ENCODE results near the gene TRIM68.

TRIM68 gene

DNA sequence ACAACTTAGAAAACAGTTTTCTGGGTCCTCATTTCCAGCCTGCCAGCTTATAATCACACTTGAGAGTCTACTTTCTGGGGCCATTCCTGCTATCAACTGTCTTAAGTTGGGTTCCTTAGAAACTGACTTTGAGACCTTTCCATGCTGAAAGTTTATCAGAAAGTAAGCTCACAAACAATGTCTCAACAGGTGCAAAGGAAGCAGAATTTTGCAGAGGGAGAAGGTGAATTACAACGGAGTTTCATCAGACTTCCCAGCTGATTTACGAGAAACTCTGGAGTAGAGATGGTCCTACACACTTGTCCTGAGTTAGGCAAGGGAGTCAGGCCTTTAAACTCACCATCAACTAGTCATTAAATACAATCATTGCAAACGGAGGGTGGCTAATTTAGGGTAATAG, 31.2 kb downstream of the TRIM68 start:
- no peak overlapping the region for H3K4me3 ChIP-seq (ENCODE audit: low read depth, low read length)
- TF ChIP-seq, protein P1, sequence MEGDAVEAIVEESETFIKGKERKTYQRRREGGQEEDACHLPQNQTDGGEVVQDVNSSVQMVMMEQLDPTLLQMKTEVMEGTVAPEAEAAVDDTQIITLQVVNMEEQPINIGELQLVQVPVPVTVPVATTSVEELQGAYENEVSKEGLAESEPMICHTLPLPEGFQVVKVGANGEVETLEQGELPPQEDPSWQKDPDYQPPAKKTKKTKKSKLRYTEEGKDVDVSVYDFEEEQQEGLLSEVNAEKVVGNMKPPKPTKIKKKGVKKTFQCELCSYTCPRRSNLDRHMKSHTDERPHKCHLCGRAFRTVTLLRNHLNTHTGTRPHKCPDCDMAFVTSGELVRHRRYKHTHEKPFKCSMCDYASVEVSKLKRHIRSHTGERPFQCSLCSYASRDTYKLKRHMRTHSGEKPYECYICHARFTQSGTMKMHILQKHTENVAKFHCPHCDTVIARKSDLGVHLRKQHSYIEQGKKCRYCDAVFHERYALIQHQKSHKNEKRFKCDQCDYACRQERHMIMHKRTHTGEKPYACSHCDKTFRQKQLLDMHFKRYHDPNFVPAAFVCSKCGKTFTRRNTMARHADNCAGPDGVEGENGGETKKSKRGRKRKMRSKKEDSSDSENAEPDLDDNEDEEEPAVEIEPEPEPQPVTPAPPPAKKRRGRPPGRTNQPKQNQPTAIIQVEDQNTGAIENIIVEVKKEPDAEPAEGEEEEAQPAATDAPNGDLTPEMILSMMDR (IDR thresholded peaks at IDR 0.05; ENCODE audit: low read depth, low read length), result no peak
- no peak overlapping the region for H3K27ac ChIP-seq
- H3K9me3 ChIP-seq (ENCODE audit: severe bottlenecking), result peaks cover 3% of the 10 kb centered on the region
- DNase-seq, result no peak
- H3K27me3 ChIP-seq (ENCODE audit: insufficient read depth, low read depth, severe bottlenecking), result peaks cover 83% of the 10 kb centered on the region
- no peaks in the 10 kb centered on the region for H3K36me3 ChIP-seq

DNA sequence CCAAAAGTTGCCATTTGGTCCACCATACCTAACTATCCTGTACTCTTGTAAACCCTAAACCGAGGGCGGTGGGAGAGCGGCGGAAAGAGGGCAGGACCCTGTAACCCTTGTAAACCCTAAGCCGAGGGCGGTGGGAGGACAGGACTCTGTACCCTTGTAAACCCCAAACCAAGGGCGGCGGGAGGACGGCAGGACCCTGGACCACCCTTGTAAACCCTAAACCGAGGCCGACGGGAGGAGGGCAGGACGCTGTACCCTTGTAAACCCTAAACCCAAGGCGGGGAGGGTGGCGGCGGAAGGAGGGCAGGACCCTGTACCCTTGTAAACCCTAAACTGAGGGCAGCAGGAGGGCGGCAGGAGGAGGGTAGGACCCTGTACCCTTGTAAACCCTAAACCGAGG, 39.0 kb downstream of the TRIM68 start:
- DNase-seq, result no peak
- H3K36me3 ChIP-seq, result no peaks in the 10 kb centered on the region
- no peak overlapping the region for H3K4me3 ChIP-seq (ENCODE audit: low read depth, low read length)
- peaks cover 53% of the 10 kb centered on the region for H3K27me3 ChIP-seq (ENCODE audit: insufficient read depth, low read depth, severe bottlenecking)
- TF ChIP-seq, protein P1 (IDR thresholded peaks at IDR 0.05; ENCODE audit: low read depth, low read length), result no peak
- H3K27ac ChIP-seq, result no peak overlapping the region
- H3K9me3 ChIP-seq (ENCODE audit: severe bottlenecking), result no peaks in the 10 kb centered on the region

DNA sequence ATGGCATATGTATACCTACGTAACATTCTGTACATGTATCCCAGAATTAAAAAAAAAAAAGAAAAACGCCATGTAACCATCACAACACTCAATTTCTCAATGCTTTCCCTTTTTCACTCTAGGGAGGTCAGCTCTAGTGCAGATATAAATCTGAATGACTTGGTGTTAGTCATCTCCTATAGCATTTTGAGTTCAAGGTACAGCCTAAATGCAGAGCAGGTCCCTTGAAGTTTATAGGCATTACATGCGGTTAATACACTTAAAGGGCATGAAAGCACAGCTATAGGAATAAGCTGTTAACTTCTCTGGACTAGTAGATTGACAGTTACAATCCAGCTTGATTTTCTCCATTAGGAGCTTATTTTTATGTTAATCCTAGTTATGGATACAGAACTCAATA, 42.7 kb downstream of the TRIM68 start:
- TF ChIP-seq, protein P1 (IDR thresholded peaks at IDR 0.05; ENCODE audit: low read depth, low read length), result no peak
- H3K27ac ChIP-seq, result no peak overlapping the region
- no peaks in the 10 kb centered on the region for H3K36me3 ChIP-seq
- H3K9me3 ChIP-seq (ENCODE audit: severe bottlenecking), result no peaks in the 10 kb centered on the region
- no peak for DNase-seq
- H3K4me3 ChIP-seq (ENCODE audit: low read depth, low read length), result no peak overlapping the region
- H3K27me3 ChIP-seq (ENCODE audit: insufficient read depth, low read depth, severe bottlenecking), result peaks cover 52% of the 10 kb centered on the region

DNA sequence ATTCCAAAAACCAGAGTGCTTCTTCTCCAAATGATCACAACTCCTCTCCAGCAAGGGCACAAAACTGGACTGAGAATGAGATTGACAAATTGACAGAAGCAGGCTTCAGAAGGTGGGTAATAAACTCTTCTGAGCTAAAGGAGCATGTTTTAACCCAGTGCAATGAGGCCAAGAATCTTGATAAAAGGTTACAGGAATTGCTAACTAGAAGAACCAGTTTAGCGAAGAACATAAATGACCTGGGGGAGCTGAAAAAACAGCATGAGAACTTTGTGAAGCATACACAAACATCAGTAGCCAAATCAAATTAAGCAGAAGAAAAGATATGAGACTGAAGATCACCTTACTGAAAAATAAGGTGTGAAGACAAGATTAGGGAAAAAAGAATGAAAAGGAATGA, 47.6 kb downstream of the TRIM68 start:
- peaks cover 61% of the 10 kb centered on the region for H3K27me3 ChIP-seq (ENCODE audit: insufficient read depth, low read depth, severe bottlenecking)
- no peaks in the 10 kb centered on the region for H3K9me3 ChIP-seq (ENCODE audit: severe bottlenecking)
- H3K27ac ChIP-seq, result no peak overlapping the region
- H3K36me3 ChIP-seq, result no peaks in the 10 kb centered on the region
- no peak for DNase-seq
- TF ChIP-seq, protein P1 (IDR thresholded peaks at IDR 0.05; ENCODE audit: low read depth, low read length), result no peak
- no peak overlapping the region for H3K4me3 ChIP-seq (ENCODE audit: low read depth, low read length)

DNA sequence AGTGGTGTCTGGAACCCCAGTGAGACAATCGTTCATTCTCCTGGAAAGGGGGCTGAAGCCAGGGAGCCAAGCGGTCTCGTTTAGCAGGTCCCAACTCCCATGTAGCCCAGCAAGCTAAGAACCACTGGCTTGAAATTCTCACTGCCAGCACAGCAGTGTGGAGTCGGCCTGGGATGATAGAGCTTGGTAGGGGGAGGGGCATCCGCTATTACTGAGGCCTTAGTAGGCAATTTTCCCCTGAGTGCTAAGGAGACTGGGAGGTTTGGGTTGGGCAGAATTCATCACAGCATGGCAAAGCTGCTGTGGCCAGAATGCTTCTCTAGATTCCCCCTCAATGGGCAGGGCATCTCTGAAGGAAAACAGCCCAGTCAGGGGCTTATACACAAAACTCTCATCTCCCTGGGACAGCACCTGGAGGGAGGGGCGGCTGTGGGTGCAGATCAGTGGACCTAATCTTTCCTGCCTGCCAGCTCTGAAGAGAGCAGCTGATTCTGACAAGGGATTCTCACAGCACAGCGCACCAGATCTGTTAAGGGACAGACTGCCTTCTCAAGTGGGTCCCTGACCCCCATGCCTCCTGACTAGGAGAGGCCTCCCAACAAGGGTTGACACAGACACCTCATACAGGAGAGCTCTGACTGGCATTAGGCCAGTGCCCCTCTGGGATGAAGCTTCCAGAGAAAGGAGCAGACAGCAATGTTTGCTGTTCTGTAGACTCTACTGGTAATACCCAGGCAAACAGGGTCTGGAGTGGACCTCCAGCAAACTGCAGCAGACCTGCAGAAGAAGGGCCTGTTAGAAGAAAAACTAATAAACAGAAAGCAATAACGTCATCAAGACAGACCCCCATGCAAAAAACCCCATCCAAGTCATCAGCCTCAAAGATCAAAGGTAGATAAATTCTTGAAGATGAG, 48.2 kb downstream of the TRIM68 start:
- H3K9me3 ChIP-seq (ENCODE audit: severe bottlenecking), result no peaks in the 10 kb centered on the region
- DNase-seq, result no peak
- no peak overlapping the region for H3K4me3 ChIP-seq (ENCODE audit: low read depth, low read length)
- H3K27me3 ChIP-seq (ENCODE audit: insufficient read depth, low read depth, severe bottlenecking), result peaks cover 68% of the 10 kb centered on the region
- no peaks in the 10 kb centered on the region for H3K36me3 ChIP-seq
- H3K27ac ChIP-seq, result no peak overlapping the region
- TF ChIP-seq, protein P1 (IDR thresholded peaks at IDR 0.05; ENCODE audit: low read depth, low read length), result no peak
